Measurements from ENCODE around the gene ZSCAN23. TPM values are rescaled to one million over a fixed set of nuclear protein-coding genes. Genes with fewer than 3 reads are reported as not detected.

The ZSCAN23 gene
- total and polyA plus RNA-seq, 9 of the 15 experiments (the other 6 are each of a cell fraction or from before 2014, with no cell fraction given): 0.05 to 0.29 (median 0.21) TPM; not detected in 1

- no peak for TF ChIP-seq CEBPZ (IDR thresholded peaks at IDR 0.05; ENCODE audit: borderline replicate concordance, low read depth, low read length)
- TF ChIP-seq GABPA (tag; conservative IDR thresholded peaks at IDR 0.05; ENCODE audit: low read depth): peak; percentile 7; the same call in 1 of the 2 replicates
- TF ChIP-seq, protein P1, sequence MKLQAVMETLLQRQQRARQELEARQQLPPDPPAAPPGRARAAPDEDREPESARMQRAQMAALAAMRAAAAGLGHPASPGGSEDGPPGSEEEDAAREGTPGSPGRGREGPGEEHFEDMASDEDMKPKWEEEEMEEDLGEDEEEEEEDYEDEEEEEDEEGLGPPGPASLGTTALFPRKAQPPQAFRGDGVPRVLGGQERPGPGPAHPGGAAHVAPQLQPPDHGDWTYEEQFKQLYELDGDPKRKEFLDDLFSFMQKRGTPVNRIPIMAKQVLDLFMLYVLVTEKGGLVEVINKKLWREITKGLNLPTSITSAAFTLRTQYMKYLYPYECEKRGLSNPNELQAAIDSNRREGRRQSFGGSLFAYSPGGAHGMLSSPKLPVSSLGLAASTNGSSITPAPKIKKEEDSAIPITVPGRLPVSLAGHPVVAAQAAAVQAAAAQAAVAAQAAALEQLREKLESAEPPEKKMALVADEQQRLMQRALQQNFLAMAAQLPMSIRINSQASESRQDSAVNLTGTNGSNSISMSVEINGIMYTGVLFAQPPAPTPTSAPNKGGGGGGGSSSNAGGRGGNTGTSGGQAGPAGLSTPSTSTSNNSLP (IDR thresholded peaks at IDR 0.05; ENCODE audit: borderline replicate concordance, low read depth, low read length): peak; percentile 96
- no peak for TF ChIP-seq ZNF586 (CRISPR knock-in tag; conservative IDR thresholded peaks at IDR 0.05)
- no peak for TF ChIP-seq MECOM (CRISPR knock-in tag; IDR thresholded peaks at IDR 0.05)
- TF ChIP-seq NR3C1 (CRISPR knock-in tag; IDR thresholded peaks at IDR 0.05): no peak
- no peak for TF ChIP-seq ZNF347 (CRISPR knock-in tag; IDR thresholded peaks at IDR 0.05; ENCODE audit: low read depth)
- TF ChIP-seq PURB (CRISPR knock-in tag; IDR thresholded peaks at IDR 0.05; ENCODE audit: low read depth): no peak
- TF ChIP-seq, protein P2, sequence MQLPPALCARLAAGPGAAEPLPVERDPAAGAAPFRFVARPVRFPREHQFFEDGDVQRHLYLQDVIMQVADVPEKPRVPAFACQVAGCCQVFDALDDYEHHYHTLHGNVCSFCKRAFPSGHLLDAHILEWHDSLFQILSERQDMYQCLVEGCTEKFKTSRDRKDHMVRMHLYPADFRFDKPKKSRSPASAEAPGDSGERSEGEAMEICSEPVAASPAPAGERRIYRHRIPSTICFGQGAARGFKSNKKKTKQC (CRISPR knock-in tag; IDR thresholded peaks at IDR 0.05): no peak
- TF ChIP-seq E4F1 (CRISPR knock-in tag; IDR thresholded peaks at IDR 0.05; ENCODE audit: borderline replicate concordance): no peak
- TF ChIP-seq HCFC1 (IDR thresholded peaks at IDR 0.05; ENCODE audit: low read depth, low read length): no peak
- TF ChIP-seq SIN3B (IDR thresholded peaks at IDR 0.05; ENCODE audit: low read depth): no peak
- TF ChIP-seq, protein P3, sequence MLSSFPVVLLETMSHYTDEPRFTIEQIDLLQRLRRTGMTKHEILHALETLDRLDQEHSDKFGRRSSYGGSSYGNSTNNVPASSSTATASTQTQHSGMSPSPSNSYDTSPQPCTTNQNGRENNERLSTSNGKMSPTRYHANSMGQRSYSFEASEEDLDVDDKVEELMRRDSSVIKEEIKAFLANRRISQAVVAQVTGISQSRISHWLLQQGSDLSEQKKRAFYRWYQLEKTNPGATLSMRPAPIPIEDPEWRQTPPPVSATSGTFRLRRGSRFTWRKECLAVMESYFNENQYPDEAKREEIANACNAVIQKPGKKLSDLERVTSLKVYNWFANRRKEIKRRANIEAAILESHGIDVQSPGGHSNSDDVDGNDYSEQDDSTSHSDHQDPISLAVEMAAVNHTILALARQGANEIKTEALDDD (IDR thresholded peaks at IDR 0.05): peak; percentile 81
Observed at GRCh38 chr6:28433119-28433518, 10.2 kb downstream of the ZSCAN23 start (continued).
